SIG-M5 treated with dmso at 0.1 percent for 504 hours (cell line): Measurements from ENCODE around the gene EIF3CL.
"Not testable (repeated sequence)": the region's sequence is repeated elsewhere in the genome, so short reads cannot be mapped to it uniquely, and the experiment has no call there.

ENCODE experiments used
- DNase-seq: peaks from one replicate; lab custom pipeline; 2025; ENCODE audit not compliant: unreplicated experiment; lab: John Stamatoyannopoulos, UW

EIF3CL gene, protein sequence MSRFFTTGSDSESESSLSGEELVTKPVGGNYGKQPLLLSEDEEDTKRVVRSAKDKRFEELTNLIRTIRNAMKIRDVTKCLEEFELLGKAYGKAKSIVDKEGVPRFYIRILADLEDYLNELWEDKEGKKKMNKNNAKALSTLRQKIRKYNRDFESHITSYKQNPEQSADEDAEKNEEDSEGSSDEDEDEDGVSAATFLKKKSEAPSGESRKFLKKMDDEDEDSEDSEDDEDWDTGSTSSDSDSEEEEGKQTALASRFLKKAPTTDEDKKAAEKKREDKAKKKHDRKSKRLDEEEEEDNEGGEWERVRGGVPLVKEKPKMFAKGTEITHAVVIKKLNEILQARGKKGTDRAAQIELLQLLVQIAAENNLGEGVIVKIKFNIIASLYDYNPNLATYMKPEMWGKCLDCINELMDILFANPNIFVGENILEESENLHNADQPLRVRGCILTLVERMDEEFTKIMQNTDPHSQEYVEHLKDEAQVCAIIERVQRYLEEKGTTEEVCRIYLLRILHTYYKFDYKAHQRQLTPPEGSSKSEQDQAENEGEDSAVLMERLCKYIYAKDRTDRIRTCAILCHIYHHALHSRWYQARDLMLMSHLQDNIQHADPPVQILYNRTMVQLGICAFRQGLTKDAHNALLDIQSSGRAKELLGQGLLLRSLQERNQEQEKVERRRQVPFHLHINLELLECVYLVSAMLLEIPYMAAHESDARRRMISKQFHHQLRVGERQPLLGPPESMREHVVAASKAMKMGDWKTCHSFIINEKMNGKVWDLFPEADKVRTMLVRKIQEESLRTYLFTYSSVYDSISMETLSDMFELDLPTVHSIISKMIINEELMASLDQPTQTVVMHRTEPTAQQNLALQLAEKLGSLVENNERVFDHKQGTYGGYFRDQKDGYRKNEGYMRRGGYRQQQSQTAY

DNA sequence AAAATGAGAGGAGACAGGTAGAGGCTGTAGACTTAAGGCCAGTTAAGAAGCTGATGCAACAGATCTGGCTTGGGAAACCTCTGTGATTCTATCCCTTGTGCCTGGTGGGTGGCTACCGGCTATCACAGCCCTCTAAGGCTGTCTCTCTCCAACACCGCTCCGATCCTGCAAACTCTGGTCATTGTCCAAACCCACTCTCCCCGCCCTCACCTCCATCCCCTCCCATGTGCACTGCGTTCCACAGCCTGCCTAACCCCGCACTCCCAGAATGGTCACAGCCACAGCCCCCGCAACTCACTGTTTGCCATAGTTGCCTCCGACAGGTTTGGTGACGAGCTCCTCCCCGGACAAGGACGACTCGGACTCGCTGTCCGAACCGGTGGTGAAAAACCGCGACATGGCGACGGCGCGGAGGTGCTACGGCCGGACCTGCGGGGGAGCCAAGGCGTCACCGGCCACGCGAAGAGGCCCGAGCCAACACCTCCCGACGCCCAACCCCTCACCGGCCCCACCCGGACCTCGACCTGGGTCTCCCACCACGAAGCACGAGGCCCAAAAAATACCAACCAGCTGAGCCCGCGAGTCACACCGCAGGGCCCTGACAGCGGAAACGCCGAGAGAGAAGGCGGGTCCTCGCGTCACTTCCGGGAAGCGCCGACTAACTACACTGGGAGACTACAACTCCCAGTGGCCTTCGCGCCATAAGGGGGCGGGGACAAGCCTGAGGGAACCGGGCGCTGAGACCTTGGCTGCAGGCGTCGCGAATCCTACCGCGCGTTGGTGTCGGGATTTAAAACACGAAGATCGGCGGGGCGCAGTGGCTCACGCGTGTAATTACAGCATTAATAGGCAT lies at the start of gene EIF3CL:
TSS of gene EIF3CL (minus strand) at position 622 of the 853 bp plus-strand sequence. CDS start at position 399, 223 bp downstream.
- DNase-seq = not testable (repeated sequence)

DNA sequence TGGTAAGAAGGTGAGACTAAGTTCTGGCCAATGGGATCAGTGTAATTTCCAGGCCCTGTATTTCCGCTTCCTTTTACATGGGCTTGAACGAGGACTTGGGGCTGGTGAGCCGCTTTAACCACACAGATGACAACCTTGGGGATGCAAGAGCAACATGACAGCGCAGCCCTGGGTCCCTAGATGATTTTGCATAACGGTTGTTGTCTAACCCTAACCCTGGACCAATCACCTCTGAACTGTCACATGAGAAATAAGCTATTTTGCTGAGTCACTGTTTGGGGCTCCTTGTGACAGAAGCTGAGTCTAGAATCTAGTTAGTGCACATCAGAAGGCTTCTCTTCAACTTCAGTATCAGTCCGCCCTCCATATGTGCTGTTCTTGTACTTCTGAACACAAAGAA lies 43.4 kb upstream of the EIF3CL start:
- DNase-seq = not testable (repeated sequence)

DNA sequence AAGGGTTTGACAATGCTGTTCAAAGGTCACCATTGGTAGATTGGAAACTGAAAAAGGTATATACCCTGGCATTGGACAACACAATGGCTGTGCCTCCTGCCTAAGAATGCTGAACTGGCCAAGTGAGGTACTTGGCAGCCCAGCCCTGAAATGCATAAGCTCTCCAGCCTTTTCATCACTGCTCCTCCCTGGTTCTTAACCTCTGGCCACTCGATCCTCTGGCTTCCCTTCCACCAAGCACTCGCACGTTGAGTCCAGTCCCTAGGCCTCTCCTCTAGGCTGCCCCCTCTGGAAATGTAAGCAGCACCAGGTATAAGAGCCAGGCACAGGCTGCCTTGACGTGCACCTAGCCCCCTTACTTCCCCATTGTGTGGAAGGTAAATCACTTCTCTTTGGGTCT lies 42.7 kb upstream of the EIF3CL start:
- not testable (repeated sequence) for DNase-seq

DNA sequence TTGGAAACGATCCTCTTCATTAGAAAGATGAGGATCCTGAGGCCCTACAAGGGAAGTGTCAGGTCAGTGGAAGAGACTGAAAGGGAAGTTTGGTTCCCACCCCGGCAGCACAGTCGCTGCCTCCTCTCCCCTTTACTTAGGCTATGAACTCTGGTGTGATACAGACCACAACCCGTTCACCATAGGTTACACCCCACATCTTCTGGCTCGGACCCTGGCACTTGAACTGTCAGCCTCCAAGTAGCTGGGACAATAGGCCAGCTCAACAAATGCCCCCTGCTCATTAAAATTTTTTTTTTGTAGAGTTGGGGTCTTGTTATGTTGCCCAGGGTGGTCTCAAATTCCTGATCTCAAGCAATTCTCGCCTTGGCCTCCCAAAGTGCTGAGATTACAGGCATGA lies 40.3 kb upstream of the EIF3CL start:
- DNase-seq = not testable (repeated sequence)

DNA sequence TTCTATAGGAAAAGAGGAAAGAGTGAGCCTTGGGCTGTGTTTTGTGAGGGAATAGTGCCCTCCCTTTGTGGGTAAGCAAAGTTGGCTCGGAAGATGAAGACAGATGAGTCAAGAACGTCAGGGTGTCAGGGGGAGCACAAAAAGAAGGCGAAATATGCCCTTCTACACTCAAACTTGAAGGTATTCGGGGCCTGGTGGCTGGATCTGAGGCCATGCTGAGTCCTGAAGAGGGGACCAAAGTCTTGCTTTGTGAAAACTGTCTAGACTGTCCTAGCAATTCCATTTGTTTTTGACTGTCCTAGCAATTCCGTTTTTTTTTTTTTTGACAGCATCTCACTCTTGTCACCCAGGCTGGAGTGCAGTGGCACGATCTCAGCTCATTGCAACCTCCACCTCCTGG lies 35.3 kb upstream of the EIF3CL start:
- DNase-seq = not testable (repeated sequence)

DNA sequence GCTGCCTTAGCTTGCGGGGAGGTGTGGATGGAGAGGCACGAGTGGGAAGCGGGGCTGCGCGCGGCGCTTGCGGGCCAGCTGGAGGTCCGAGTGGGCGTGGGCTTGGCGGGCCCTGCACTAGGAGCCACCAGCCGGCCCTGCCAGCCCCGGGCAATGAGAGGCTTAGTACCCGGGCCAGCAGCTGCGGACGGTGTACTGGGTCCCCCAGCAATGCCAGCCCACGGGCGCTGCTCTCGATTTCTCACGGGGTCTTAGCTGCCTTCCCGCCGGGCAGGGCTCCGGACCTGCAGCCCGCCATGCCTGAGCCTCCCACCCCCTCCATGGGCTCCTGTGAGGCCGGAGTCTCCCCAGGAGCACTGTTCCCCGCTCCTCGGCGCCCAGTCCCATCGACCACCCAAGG lies 31.7 kb upstream of the EIF3CL start:
- DNase-seq = not testable (repeated sequence)

DNA sequence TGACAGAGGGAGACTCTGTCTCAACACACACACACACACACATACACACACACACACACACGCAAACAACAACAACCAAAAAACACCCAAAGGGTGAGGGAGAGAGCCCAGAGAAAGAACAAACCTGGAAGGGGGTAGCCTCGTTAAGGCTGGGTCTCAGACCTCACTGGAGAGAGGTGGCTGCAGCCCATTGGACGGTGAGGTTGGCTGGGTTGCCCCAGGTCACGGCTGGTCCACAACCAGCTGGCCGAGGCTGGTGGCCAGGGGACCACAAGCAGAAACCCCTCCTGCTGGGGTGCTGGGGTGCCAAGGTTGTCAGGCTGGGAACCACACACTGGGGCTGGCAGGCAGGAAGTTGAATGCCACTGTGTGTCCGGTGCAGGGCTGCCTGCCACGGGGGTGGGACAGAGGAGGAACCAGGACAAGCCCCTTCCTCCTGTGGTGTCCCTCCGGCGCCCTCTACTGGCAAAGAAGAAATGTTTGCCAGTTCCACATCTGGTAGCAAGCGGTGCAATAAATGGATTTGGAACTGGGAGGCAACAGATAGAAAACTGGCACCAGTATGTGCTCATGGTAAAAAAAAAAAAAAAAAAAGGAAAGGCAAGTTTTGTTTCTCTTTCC lies 22.5 kb upstream of the EIF3CL start:
- DNase-seq = not testable (repeated sequence)

DNA sequence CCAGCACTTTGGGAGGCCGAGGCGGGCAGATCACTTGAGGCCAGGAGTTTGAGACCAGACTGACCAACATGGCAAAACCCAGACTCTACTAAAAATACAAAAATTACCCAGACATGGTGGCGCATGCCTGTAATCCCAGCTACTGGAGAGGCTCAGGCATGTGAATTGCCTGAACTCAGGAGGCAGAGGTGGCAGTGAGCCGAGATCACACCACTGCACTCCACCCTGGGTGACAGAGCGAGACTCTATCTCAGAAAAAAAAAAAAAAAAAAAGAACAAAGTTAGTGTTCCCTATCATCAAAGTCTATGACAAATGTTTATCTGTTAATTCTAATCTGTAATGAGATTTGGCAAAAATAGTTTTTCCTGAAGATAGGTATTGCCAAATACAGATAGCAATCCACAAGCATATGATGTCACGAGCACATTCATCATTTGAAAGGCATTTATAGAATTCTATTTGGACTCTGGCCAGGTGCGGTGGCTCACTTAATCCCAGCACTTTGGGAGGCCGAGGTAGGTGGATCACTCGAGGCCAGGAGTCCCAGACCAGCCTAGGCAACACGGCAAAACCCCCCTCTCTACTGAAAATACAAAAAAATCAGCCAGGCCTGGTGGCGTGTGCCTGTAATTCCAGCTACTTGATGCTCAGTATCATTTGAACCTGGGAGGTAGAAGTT lies 17.6 kb upstream of the EIF3CL start:
- not testable (repeated sequence) for DNase-seq

DNA sequence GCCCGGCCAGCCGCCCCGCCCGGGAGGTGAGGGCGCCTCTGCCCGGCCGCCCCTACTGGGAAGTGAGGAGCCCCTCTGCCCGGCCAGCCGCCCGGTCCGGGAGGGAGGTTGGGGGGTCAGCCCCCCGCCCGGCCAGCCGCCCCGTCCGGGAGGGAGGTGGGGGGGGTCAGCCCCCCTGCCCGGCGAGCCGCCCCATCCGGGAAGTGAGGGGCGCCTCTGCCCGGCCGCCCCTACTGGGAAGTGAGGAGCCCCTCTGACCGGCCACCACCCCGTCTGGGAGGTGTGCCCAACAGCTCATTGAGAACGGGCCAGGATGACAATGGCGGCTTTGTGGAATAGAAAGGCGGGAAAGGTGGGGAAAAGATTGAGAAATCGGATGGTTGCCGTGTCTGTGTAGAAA lies 13.4 kb upstream of the EIF3CL start:
- DNase-seq = not testable (repeated sequence)

DNA sequence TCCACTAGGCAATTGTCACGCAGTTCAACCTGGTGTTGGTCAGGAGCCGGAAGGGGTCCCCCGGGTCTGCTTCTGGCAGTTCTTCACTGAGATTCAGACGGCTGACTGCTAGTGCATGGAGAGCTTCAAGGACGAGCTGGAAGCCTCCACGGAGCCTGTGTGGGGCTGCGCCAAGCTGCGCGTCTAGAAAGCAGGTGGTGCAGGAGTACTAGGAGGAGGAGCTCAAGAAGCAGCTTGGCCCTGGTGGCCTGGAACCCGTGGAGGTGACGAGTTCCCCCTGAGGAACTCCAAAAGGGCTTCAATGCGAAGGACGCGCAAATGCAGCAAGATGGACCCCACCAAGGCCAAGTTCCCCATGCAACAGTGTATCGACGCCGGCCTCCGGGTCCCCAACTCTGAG lies 10.9 kb upstream of the EIF3CL start:
- not testable (repeated sequence) for DNase-seq

DNA sequence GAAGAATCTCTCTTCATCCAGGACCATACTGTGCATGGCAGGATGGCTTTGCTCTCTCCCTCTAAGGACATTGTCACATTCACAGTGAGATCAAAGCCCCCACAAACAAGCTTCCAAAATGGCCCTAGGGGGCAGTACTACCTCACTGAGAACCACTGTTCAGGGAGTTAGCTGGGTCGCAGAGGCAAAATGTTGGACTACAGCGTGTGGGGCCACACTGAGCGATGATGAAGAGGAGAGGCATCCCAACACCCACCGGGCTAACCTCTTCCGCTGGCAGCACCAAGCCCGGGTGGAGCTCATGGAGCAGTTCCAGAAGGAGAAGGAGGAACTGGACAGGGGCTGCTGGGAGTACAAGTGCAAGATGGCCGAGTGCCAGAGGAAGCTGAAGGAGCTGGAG lies 9.9 kb upstream of the EIF3CL start:
- not testable (repeated sequence) for DNase-seq

DNA sequence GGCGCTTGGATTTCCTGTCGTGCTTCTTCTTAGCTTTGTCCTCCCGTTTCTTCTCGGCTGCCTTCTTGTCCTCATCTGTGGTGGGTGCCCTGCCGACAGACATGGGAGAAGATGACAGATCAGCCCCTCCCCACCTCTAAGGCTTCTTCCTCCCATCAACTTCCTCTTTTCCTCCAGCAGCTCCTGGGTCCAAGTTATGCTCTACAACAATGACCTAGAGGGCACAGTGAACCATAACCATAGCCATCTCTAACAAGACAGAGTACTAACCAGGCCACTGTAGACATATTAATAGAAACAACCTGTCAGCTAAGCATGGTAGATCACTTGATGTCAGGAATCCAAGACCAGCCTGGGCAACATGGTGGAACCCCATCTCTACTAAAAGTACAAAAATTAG lies 11.6 kb downstream of the EIF3CL start:
- not testable (repeated sequence) for DNase-seq

DNA sequence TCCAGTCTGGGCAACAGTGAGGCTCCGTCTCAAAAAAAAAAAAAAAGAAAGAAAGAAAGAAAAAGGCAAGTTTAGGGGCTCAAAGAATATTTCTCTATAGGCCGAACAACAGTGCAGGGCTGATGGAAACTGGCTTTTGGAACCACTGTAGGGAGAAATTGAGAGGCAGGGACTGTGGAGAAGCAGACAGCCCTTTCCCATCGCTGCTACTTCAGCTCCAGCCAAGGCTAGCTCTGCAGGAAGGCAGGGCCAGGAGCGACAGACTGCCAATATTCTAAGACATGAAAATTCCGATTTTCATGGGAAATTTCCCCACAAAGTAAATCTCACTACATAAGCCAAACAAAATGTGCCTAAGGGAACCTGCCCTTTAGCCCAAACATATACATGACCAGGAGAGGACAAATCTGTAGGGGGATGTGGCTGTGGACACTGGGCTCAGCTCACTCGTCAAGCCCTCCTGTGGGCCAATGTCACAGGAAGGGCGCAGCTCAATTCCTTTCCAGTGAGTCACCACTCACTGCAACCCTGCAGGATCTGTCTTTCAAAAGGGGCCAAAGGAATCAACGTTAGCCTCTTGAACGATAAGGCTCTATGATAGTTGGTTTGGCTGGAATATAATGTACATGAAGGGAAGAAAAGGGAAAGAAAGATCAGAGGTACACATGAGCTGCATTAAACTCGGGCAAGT lies 21.3 kb downstream of the EIF3CL start:
- DNase-seq = not testable (repeated sequence)

DNA sequence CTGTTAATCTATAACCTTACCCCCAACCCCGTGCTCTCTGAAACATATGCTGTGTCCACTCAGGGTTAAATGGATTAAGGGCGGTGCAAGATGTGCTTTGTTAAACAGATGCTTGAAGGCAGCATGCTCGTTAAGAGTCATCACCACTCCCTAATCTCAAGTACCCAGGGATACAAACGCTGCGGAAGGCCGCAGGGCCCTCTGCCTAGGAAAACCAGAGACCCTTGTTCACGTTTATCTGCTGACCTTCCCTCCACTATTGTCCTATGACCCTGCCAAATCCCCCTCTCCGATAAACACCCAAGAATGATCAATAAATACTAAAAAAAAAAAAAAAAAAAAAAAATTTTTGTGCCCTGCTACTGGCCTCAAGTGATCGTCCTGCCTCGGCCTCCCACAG lies 25.8 kb downstream of the EIF3CL start:
- DNase-seq = not testable (repeated sequence)

DNA sequence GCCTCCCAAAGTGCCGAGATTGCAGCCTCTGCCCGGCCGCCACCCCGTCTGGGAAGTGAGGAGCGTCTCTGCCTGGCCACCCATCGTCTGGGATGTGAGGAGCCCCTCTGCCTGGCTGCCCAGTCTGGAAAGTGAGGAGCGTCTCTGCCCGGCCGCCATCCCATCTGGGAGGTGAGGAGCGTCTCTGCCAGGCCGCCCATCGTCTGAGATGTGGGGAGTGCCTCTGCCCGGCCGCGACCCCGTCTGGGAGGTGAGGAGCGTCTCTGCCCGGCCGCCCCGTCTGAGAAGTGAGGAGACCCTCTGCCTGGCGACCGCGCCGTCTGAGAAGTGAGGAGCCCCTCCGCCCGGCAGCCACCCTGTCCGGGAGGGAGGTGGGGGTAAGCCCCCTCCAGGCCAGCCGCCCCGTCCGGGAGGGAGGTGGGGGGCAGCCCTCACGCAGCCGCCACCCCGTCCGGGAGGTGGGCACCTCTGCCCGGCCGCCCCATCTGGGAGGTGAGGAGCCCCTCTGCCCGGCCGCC lies 26.5 kb downstream of the EIF3CL start:
- not testable (repeated sequence) for DNase-seq

DNA sequence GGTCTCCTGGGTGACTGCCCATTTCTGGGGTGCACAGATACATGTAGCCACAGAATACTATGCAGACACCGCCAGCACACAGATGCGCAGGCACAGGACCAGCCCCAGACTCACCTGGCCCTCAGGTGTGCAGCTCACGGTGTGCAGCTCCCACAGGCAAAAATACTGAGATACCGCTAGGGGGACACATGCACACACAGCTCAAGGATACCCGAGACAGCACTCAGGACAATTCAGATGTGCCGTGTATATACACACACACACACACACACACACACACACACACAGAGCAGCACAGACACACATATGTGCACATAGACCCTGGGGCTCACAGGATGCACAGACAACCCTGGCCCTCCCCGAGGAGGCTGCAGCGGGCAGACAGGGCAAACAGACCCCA lies 28.5 kb downstream of the EIF3CL start:
- DNase-seq = not testable (repeated sequence)

DNA sequence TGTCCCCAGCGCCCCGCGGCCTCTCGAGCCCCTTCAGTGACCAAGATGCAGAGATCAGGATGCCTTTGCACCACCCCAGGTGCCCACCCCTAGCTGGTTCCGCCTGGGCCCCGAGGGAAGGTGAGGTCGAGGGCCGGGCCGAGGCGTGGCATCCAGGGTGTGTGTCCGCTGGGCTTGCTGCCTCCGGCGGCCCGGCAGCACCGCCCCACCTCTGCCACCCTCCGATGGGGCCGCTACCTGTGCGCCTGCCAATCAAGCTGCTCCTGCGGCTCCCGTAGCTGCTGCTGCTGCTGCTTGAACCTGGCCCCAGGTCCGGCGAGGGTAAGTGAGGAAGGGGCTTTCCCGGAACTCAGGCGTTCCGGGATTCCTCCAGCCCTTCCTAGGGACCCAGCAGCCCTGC lies 29.4 kb downstream of the EIF3CL start:
- not testable (repeated sequence) for DNase-seq

DNA sequence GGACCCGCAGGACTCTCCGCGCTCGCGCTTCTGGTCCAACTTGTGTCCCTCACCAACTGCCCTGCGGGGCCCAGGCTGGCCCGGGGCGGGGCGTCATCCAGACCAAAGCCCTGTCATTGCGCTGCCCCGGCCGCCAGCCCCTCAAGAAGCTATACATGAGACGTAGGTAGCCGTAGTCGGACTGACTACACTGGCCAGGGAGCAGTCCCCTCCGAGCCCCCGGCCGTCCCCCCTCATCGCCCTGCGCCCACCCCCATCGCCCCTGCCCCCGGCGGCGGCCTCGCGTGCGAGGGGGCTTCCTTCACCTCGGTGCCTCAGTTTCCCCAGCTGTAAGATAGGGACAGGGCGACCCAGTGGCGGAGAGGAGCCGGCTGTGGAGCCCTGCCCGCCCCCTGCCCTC lies 35.7 kb downstream of the EIF3CL start:
- DNase-seq = not testable (repeated sequence)
